H1 (cell line): ENCODE data around the gene UXT. TPM values are rescaled to one million over a fixed set of nuclear protein-coding genes. Genes with fewer than 3 reads are reported as not detected.
A peak's percentile ranks its signal among the peaks of the same experiment; 100 is the strongest.

Experiments
- CTCF ChIA-PET: fragments of 300-600 bp; sonication (Branson Sonifier 250); formaldehyde crosslinking; loops from one replicate; lab custom pipeline; 2021; ENCODE audit not compliant: partially characterized antibody; lab: Charles Lee
- POLR2A ChIA-PET: fragments of 300-600 bp; sonication (Branson Sonifier 250); formaldehyde crosslinking; loops from one replicate; lab custom pipeline; 2021; ENCODE audit warnings: inconsistent platforms; ENCODE audit not compliant: partially characterized antibody; lab: Charles Lee
- DNase-seq, 2 experiments: peaks; one replicate each; pipeline versions ENCODE4 v3.0.0 to v3.0.0-alpha.2; 2010 to 2022; ENCODE audit warnings: low spot score in 2 of 2, low read depth in 1 of 2, mixed read lengths in 1 of 2
- FAIRE-seq: peaks from 2 replicates; lab custom pipeline; 2011; peaks lifted over from hg19 to GRCh38; lab: Jason Lieb, UNC
- H2AFZ ChIP-seq: 2 replicates; pipeline ENCODE4 v1.8.1; 2012; ENCODE audit warnings: low read length, inconsistent platforms
- H2AK5ac ChIP-seq: 2 replicates; pipeline ENCODE4 v1.6.1; 2013; ENCODE audit warnings: low read depth, low read length
- H2BK120ac ChIP-seq: replicated peaks from 2 replicates; pipeline ENCODE3; 2013; ENCODE audit warnings: low read depth, low read length, inconsistent platforms
- H2BK12ac ChIP-seq: 2 replicates; pipeline ENCODE4 v1.6.1; 2013; ENCODE audit warnings: low read depth, low read length
- H2BK15ac ChIP-seq: 2 replicates; pipeline ENCODE4 v1.6.1; 2013; ENCODE audit warnings: low read length
- H2BK20ac ChIP-seq: 2 replicates; pipeline ENCODE4 v1.6.1; 2013; ENCODE audit warnings: low read length
- H2BK5ac ChIP-seq: 2 replicates; pipeline ENCODE4 v1.6.1; 2013; ENCODE audit warnings: low read depth, low read length
- H3K14ac ChIP-seq: 2 replicates; pipeline ENCODE4 v1.6.1; 2013; ENCODE audit warnings: inconsistent platforms; ENCODE audit not compliant: insufficient read length
- H3K18ac ChIP-seq: 2 replicates; pipeline ENCODE4 v1.6.1; 2013; ENCODE audit warnings: low read length; ENCODE audit errors: extremely low read depth
- H3K23ac ChIP-seq: 2 replicates; pipeline ENCODE4 v1.6.1; 2013; ENCODE audit warnings: inconsistent platforms; ENCODE audit not compliant: insufficient read length
- H3K23me2 ChIP-seq: 2 replicates; pipeline ENCODE4 v1.6.1; 2013; ENCODE audit warnings: low read depth, low read length
- H3K27ac ChIP-seq: 2 replicates; pipeline ENCODE4 v1.6.1; 2011; ENCODE audit warnings: low read depth, low read length, inconsistent platforms
- H3K27me3 ChIP-seq, 4 experiments: replicated peaks in 1 of 4; 1 replicate in 1 of 4; 2 replicates in 3 of 4; pipeline versions ENCODE4 v1.6.1 to v1.8.1; 2011 to 2013; ENCODE audit warnings: low read length in 3 of 4, mild to moderate bottlenecking in 3 of 4, inconsistent platforms in 2 of 4, mixed read lengths in 2 of 4, moderate library complexity in 1 of 4; ENCODE audit not compliant: control insufficient read depth in 3 of 4, insufficient read depth in 3 of 4; ENCODE audit errors: extremely low read depth in 1 of 4
- H3K36me3 ChIP-seq, 4 experiments: 2 replicates each; pipeline versions ENCODE4 v1.6.1 to v1.8.1; 2011 to 2013; ENCODE audit warnings: mild to moderate bottlenecking in 4 of 4, low read length in 3 of 4, moderate library complexity in 2 of 4, control low read depth in 1 of 4, inconsistent platforms in 1 of 4; ENCODE audit not compliant: insufficient read depth in 4 of 4, control insufficient read depth in 2 of 4
- H3K4ac ChIP-seq: replicated peaks from 2 replicates; pipeline ENCODE3; 2013; ENCODE audit warnings: low read length, low read depth, mixed read lengths, inconsistent platforms; ENCODE audit not compliant: insufficient read length
- H3K4me1 ChIP-seq, 4 experiments: replicated peaks in 1 of 4; 1 replicate in 1 of 4; 2 replicates in 3 of 4; pipeline versions ENCODE4 v1.6.1 to v1.8.1; 2011 to 2013; ENCODE audit warnings: low read length in 3 of 4, inconsistent platforms in 2 of 4, mixed read lengths in 1 of 4; ENCODE audit not compliant: insufficient read depth in 4 of 4, control insufficient read depth in 3 of 4
- H3K4me2 ChIP-seq, 2 experiments: 2 replicates each; pipeline versions ENCODE4 v1.6.1 to v1.8.1; 2011 to 2013; ENCODE audit warnings: low read depth in 2 of 2, low read length in 2 of 2, control low read depth in 1 of 2, inconsistent platforms in 1 of 2, mild to moderate bottlenecking in 1 of 2; ENCODE audit not compliant: insufficient read depth in 1 of 2
- H3K4me3 ChIP-seq, 4 experiments: fragments of 200-600, 300-600 bp in 1 of 4; sonication (generic), shearing (Covaris generic), sonication (Bioruptor Twin) in 1 of 4; 2 replicates each; pipeline versions ENCODE4 v1.5.1 to v1.8.1; 2011 to 2016; ENCODE audit warnings: low read length in 4 of 4, low read depth in 3 of 4, control low read depth in 2 of 4, inconsistent platforms in 2 of 4, mild to moderate bottlenecking in 2 of 4, mixed read lengths in 1 of 4, moderate library complexity in 1 of 4; ENCODE audit not compliant: insufficient read depth in 2 of 4; ENCODE audit errors: extremely low read depth in 1 of 4
- H3K56ac ChIP-seq: replicated peaks from 2 replicates; pipeline ENCODE3; 2013; ENCODE audit warnings: low read depth, mild to moderate bottlenecking, mixed read lengths, low read length, inconsistent platforms; ENCODE audit not compliant: insufficient read length
- H3K79me1 ChIP-seq: 2 replicates; pipeline ENCODE4 v1.6.1; 2013; ENCODE audit warnings: low read depth, low read length, control low read depth
- H3K79me2 ChIP-seq, 2 experiments: 2 replicates each; pipeline versions ENCODE4 v1.6.1 to v1.8.1; 2012 to 2013; ENCODE audit warnings: low read length in 2 of 2, mild to moderate bottlenecking in 2 of 2, inconsistent platforms in 1 of 2; ENCODE audit not compliant: insufficient read depth in 2 of 2, control insufficient read depth in 1 of 2
- H3K9ac ChIP-seq, 4 experiments: replicated peaks in 1 of 4; 1 replicate in 1 of 4; 2 replicates in 3 of 4; pipeline versions ENCODE4 v1.6.1 to v1.8.1; 2011 to 2013; ENCODE audit warnings: low read depth in 3 of 4, low read length in 3 of 4, control low read depth in 2 of 4, mild to moderate bottlenecking in 2 of 4, moderate library complexity in 2 of 4, inconsistent platforms in 1 of 4; ENCODE audit errors: extremely low read depth in 1 of 4
- H3K9me3 ChIP-seq, 2 experiments: 2 replicates each; pipeline versions ENCODE4 v1.6.1 to v1.8.1; 2012 to 2013; ENCODE audit warnings: mild to moderate bottlenecking in 2 of 2, moderate library complexity in 2 of 2, control low read depth in 1 of 2, inconsistent platforms in 1 of 2, low read depth in 1 of 2, low read length in 1 of 2, mixed read lengths in 1 of 2; ENCODE audit not compliant: insufficient read depth in 2 of 2
- H4K20me1 ChIP-seq, 2 experiments: replicated peaks in 1 of 2; 2 replicates each; pipeline versions ENCODE3 to v1.8.1; 2011 to 2013; ENCODE audit warnings: inconsistent platforms in 2 of 2, low read length in 2 of 2, mild to moderate bottlenecking in 1 of 2; ENCODE audit not compliant: insufficient read depth in 2 of 2, control insufficient read depth in 1 of 2
- H4K5ac ChIP-seq: 2 replicates; pipeline ENCODE4 v1.6.1; 2013; ENCODE audit warnings: low read length, low read depth, mixed read lengths, inconsistent platforms; ENCODE audit not compliant: insufficient read length
- H4K8ac ChIP-seq: 2 replicates; pipeline ENCODE4 v1.8.0; 2013; ENCODE audit warnings: mild to moderate bottlenecking, moderate library complexity, low read length, inconsistent platforms; ENCODE audit not compliant: insufficient read depth; ENCODE audit errors: extremely low read depth
- H4K91ac ChIP-seq: replicated peaks from 2 replicates; pipeline ENCODE3; 2013; ENCODE audit warnings: low read length, mixed read lengths, inconsistent platforms; ENCODE audit not compliant: insufficient read length
- CBX8 ChIP-seq: fragments of 300-800, 300-1000 bp; sonication (generic); IDR thresholded peaks from 2 replicates; pipeline ENCODE4 v1.7.1; 2016; ENCODE audit warnings: low read depth, low read length, borderline replicate concordance
- CEBPB ChIP-seq: IDR thresholded peaks from 2 replicates; pipeline ENCODE4 v1.6.1; 2012; ENCODE audit warnings: low read depth, low read length
- EGR1 ChIP-seq: IDR thresholded peaks from 2 replicates; pipeline ENCODE4 v1.6.1; 2011; ENCODE audit warnings: low read depth, low read length, borderline replicate concordance
- JUND ChIP-seq: IDR thresholded peaks from 2 replicates; pipeline ENCODE4 v1.6.1; 2011; ENCODE audit warnings: mild to moderate bottlenecking, improper control_type of control experiment, low read length
- NANOG ChIP-seq: IDR thresholded peaks from 2 replicates; pipeline ENCODE4 v1.6.1; 2011; ENCODE audit warnings: low read length, low read depth, mild to moderate bottlenecking, inconsistent platforms; ENCODE audit not compliant: insufficient read depth, poor library complexity, severe bottlenecking
- RXRA ChIP-seq: IDR thresholded peaks from 2 replicates; pipeline ENCODE4 v1.6.1; 2011; ENCODE audit warnings: low read depth, mild to moderate bottlenecking, low read length, moderate library complexity; ENCODE audit not compliant: insufficient read depth
- SIN3A ChIP-seq, 2 experiments: IDR thresholded peaks in 1 of 2; conservative IDR thresholded peaks in 1 of 2; 2 replicates each; pipeline ENCODE4 v1.6.1; 2011 to 2012; ENCODE audit warnings: low read length in 2 of 2, improper control_type of control experiment in 1 of 2, low read depth in 1 of 2, mild to moderate bottlenecking in 1 of 2
- SP2 ChIP-seq: IDR thresholded peaks from 2 replicates; pipeline ENCODE4 v1.6.1; 2012; ENCODE audit warnings: mild to moderate bottlenecking, low read length, inconsistent platforms
- WGBS, 2 experiments: shearing (Covaris generic) in 1 of 2; methylation state at CpG; one replicate each; pipeline versions ENCODE4 v1.1.6 to v1.1.7; 2013 to 2015; ENCODE audit warnings: low lambda C conversion rate in 2 of 2, mixed read lengths in 2 of 2, inconsistent platforms in 1 of 2, low coverage in 1 of 2, missing lambda C conversion rate in 1 of 2; ENCODE audit not compliant: insufficient replicate concordance in 2 of 2, insufficient coverage in 1 of 2, insufficient read length in 1 of 2; ENCODE audit errors: extremely low coverage in 1 of 2, missing lambda C conversion rate in 1 of 2; 5-methylcytosine and 5-hydroxymethylcytosine counted together
- polyA plus RNA-seq, 7 experiments: library from polyadenylated mRNA; depleted of rRNA in 3 of 7; stranded (reverse) in 5 of 7; unstranded in 2 of 7; fragments of >200 nt in 5 of 7; fragments of 200-250 nt in 2 of 7; gene quantifications; 1 replicate in 5 of 7; 2 replicates in 1 of 7; 4 replicates in 1 of 7; pipeline versions ENCODE4 v1.2.1 to v1.2.3, GENCODE V29; 2011 to 2013; ENCODE audit warnings: missing spikeins in 2 of 7, mixed read lengths in 2 of 7
- total RNA-seq: library from RNA; stranded (reverse); fragmentation: NEBNext Ultra II Directional; extraction: Animal tissue kit (Norgen Biotek cat#: 25700); gene quantifications from 2 replicates; pipeline ENCODE4 v1.2.1, GENCODE V29; 2021
- TF ChIP-seq, protein P1 (sequence below): IDR thresholded peaks from 2 replicates; pipeline ENCODE4 v1.6.1; 2012; ENCODE audit warnings: inconsistent platforms
- TF ChIP-seq, protein P2 (sequence below): IDR thresholded peaks from 2 replicates; pipeline ENCODE4 v1.6.1; 2011; ENCODE audit warnings: low read depth, mild to moderate bottlenecking, low read length; ENCODE audit not compliant: insufficient read depth

UXT gene
- total and polyA plus RNA-seq, 2 of the 8 experiments (the other 6 are each of a cell fraction or from before 2014, with no cell fraction given): 69.4 to 116 TPM

DNA sequence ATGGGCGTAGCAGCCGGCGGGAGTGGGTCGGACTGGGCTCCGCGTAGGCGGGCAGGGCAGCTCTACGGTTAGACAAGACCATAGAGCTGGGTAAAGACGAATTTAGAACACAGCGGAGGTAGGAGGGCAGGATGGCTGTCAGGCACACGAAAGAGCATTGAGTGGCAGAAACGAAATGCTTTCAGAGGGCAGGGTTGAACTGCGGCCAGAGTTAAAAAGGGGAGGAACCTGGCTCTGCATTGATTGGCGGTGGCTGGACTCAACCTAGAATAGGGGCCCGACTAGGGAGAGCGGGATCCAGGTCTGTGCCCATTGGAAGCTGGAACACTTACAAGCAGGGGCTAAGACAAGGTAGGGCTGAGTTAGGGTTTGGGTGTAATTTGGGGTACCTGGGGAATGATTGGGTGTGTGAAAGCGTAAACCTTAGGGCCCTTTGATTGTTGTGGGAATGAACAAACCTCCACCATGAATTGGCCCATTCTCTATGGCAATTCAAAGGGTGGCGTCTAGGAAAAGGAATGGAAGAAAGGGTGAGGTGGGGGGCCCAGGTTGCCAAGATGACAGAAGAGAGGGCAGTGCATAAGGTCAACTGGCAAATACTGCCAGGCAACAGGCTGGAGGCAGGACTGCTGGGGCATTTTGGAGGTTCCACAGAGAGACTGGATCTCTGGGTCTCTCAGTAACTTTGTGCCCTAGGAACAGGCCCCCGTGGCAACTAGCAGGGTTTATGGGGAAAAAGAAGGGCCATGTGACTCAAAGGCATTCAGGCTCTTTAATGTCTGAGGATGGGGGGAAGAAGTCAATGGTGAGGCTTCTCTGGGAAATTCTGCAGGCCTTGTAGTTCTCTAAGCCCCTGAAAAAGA is 7.7 kb downstream of the UXT start:
- DNase-seq (no peak), FAIRE-seq (peak; percentile 32)
- no peak overlapping the region for H4K91ac ChIP-seq
- H3K14ac ChIP-seq: no peak overlapping the region
- no peak overlapping the region; the same call in 1 of the 2 replicates for H2BK5ac ChIP-seq
- peak overlapping the region; percentile 73 for H3K27ac ChIP-seq
- no peak overlapping the region for H2AK5ac ChIP-seq
- no peaks in the 10 kb centered on the region for H3K9me3 ChIP-seq
- POLR2A ChIA-PET: no interaction called here
- WGBS, 2 experiments: 12% methylated on average over 17 of the region's 19 CpGs; no CpG with 5 or more reads in 1 of the 2 experiments
- CTCF ChIA-PET: interaction anchor here (1.3 kb wide), 1 partner anchor 9 kb away, joined by 4 read pairs; no protein-coding TSS in a partner anchor
- no peak overlapping the region for H4K5ac ChIP-seq
- peaks cover 0 to 1% of the 10 kb centered on the region in 2 experiments for H4K20me1 ChIP-seq
- H3K9ac ChIP-seq: peak overlapping the region in 3 of 4 experiments; percentile 48 to 74 (median 68); a peak in 6 of 7 replicates
- H2BK20ac ChIP-seq: no peak overlapping the region
- H3K4me3 ChIP-seq: peak overlapping the region; percentile 54 to 69 (median 64); a peak in 7 of 8 replicates
- H2BK12ac ChIP-seq: no peak overlapping the region
- H2BK120ac ChIP-seq: no peak overlapping the region
- H3K36me3 ChIP-seq: peaks cover 0 to 6% (median 3%) of the 10 kb centered on the region in 4 experiments; a peak in 3 of 8 replicates
- H3K4me2 ChIP-seq: peak overlapping the region; percentile 82 to 92
- H3K23ac ChIP-seq: no peak overlapping the region
- H3K79me2 ChIP-seq: peaks cover 4 to 18% of the 10 kb centered on the region in 2 experiments; a peak in 3 of 4 replicates
- H3K79me1 ChIP-seq: no peaks in the 10 kb centered on the region; the same call in 1 of the 2 replicates
- H3K18ac ChIP-seq: no peak overlapping the region; the same call in 1 of the 2 replicates
- H2AFZ ChIP-seq: peak overlapping the region; percentile 76; the same call in 1 of the 2 replicates
- no peak overlapping the region for H4K8ac ChIP-seq
- no peak overlapping the region for H2BK15ac ChIP-seq
- H3K23me2 ChIP-seq: no peaks in the 10 kb centered on the region; the same call in 1 of the 2 replicates
- no peak overlapping the region for H3K4ac ChIP-seq
- H3K27me3 ChIP-seq: no peaks in the 10 kb centered on the region
- peaks cover 0 to 6% (median 1%) of the 10 kb centered on the region in 4 experiments; a peak in 3 of 7 replicates for H3K4me1 ChIP-seq
- no peak overlapping the region for H3K56ac ChIP-seq
- TF ChIP-seq, protein P1, sequence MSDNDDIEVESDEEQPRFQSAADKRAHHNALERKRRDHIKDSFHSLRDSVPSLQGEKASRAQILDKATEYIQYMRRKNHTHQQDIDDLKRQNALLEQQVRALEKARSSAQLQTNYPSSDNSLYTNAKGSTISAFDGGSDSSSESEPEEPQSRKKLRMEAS: no peak
- TF ChIP-seq SIN3A (conservative IDR thresholded peaks at IDR 0.05 in 1 of 2, IDR thresholded peaks at IDR 0.05 in 1 of 2; ENCODE audit: low read depth in 1 of 2, low read length in 2 of 2): peak in 1 of 2 experiments; percentile 46; a peak in 1 of 4 replicates
- TF ChIP-seq EGR1: peak; percentile 75; the same call in 1 of the 2 replicates
- TF ChIP-seq CEBPB: no peak
- TF ChIP-seq NANOG: no peak
- no peak for TF ChIP-seq JUND
- TF ChIP-seq, protein P2, sequence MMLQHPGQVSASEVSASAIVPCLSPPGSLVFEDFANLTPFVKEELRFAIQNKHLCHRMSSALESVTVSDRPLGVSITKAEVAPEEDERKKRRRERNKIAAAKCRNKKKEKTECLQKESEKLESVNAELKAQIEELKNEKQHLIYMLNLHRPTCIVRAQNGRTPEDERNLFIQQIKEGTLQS: no peak
- no peak for TF ChIP-seq RXRA
- no peak for TF ChIP-seq CBX8
- TF ChIP-seq SP2: no peak
